ENCODE results near the gene CENPV.

DNA sequence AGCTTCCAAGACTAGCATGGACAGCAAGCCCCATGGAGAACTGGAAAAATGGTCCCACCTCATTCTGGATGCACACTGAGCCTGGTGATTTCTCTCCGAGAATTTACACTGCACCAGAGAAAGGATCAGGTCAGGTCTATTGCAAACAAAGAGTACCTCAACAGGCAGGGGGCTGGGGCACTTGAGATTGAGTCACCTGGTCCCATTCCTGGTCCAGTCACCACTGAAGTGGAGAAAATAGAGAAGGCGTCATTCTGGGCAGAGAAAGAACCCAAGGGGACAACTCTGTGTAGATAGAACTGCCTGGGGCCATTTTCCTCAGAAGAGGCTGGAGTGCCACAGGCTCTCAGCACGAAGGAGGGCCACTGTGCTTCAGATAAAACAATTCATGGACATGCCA lies 38.4 kb downstream of the CENPV start:
- TF ChIP-seq, protein P1, sequence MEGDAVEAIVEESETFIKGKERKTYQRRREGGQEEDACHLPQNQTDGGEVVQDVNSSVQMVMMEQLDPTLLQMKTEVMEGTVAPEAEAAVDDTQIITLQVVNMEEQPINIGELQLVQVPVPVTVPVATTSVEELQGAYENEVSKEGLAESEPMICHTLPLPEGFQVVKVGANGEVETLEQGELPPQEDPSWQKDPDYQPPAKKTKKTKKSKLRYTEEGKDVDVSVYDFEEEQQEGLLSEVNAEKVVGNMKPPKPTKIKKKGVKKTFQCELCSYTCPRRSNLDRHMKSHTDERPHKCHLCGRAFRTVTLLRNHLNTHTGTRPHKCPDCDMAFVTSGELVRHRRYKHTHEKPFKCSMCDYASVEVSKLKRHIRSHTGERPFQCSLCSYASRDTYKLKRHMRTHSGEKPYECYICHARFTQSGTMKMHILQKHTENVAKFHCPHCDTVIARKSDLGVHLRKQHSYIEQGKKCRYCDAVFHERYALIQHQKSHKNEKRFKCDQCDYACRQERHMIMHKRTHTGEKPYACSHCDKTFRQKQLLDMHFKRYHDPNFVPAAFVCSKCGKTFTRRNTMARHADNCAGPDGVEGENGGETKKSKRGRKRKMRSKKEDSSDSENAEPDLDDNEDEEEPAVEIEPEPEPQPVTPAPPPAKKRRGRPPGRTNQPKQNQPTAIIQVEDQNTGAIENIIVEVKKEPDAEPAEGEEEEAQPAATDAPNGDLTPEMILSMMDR (IDR thresholded peaks at IDR 0.05; ENCODE audit: low read depth, low read length) = no peak
- no peak for TF ChIP-seq EZH2phosphoT487 (IDR thresholded peaks at IDR 0.05; ENCODE audit: low read depth)
